NCI-H526 treated with DMSO at 0.1 percent for 48 hours (cell line): Measurements from ENCODE around the gene CYP19A1.
"Not testable (repeated sequence)": the region's sequence is repeated elsewhere in the genome, so short reads cannot be mapped to it uniquely, and the experiment has no call there.

Source experiments
- DNase-seq: peaks from one replicate; lab custom pipeline; 2025; lab: John Stamatoyannopoulos, UW

Gene CYP19A1

DNA sequence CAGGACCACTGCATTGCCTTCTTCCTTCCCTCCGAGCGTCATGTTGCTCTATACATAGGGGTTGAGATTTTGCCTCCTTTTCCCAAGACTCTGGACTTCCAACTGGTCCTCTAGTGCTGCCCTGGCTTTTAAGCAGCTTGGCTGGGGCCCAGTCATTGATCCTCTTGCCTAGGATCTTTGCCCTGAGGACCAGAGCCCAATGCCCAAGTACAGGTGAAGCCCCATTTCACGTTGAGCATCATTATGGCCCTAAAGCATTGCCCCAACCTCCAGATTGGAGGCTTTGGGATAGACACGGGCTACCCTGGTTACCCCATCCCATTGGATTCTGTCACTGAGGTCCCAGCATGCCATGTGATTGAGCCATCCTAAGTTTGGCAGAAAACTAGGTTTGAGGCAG, 47.7 kb downstream of the CYP19A1 start:
- DNase-seq: no peak

DNA sequence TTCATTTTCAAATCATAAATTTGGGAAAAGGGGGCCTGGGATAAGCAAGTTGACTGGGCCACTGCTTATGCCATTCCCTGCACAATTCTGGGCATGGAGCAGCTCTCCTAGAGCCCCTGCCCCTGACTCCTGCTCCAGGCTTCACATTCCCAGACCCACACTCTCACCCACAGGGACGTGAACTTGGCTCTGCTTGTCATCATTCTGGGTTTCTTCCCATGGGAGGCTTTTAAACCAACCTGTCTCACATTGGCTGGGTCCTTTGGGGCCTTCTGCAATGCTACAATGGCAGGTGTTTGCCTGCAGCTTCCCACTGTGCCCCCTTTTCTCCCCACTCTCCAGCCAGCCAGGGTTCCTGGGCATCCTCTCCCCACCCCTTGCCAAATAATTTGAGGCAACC, 49.1 kb downstream of the CYP19A1 start:
- DNase-seq: no peak

DNA sequence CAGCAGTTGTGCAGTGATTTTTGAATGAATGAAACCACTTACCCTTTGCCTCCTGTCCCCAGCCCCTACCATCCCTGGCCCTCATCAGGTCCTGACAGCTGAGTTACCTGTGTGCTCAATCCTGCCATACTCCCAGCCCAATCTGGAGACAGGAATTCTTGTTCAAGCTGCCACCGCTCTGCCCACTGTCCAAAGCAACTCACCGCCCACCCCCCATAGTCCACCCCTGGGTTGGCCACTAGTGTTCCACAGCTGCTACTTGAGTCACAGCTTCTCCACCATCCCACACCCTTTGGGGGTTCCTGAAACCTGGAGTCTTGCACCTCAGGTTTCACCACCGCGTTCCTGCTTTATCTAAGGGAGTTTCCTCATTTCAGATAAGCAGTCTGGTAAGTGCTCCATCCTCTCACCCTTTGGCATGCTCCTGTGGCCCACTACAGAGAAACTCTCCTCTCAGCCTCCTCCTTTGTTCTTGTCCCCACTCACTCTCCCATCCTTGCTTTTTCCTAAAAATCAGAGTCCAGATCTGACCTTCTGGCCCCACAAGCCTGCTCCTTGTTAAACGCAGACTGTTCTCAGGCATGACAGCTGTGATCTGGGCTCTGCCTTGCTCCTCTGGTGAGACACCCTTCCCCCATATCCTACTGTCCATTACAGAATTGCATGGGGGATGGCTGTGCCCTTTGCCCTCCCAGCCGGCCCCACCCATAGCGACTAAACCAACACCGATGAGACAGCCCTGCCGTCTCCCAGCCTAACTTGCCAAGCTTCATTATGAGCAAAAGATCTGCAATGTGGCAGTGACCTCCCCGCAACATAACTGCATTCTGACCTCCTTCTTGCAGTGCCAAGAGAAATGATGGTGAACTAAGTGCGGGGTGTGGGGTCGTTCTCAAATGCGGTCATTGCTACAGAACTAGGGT, 50.0 kb downstream of the CYP19A1 start:
- DNase-seq: no peak

DNA sequence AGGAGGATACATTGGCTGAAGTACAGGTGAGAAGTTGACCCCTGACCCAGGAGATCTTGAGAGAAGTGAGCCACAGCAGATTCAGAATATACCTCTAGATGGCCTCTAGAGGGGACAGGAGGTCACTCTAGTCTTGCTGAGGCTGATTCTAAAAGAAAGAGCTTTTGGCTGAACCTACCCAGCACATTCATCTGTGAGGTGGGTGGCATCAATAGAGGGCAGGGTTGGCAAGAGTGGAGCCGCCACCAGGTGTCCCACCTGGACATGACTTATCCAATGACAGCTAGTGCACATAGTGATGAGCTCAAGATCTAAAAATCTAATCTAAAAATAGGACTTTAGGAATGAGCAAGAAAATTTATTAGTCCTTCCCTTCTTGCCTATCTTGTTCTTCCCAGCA, 51.6 kb downstream of the CYP19A1 start:
- no peak for DNase-seq

DNA sequence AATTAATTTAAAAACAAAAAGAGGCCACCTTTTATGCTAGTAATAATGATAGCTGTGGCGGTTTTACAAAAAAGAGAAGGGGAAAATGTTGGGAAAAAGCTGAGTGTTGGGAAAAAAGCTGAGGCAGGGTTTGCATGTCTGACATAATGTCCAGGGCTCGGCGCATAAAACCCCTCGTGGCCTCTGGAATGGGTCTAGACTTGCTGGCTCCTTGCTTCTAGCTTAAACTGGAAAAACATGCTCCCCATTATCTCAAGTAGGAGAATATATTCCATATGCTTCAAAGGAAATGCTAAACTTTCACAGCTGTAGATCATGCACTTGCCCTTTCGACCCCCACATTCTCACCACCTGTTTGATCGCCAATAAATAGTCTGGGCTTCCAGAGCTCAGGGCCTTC, 53.0 kb downstream of the CYP19A1 start:
- DNase-seq: no peak

DNA sequence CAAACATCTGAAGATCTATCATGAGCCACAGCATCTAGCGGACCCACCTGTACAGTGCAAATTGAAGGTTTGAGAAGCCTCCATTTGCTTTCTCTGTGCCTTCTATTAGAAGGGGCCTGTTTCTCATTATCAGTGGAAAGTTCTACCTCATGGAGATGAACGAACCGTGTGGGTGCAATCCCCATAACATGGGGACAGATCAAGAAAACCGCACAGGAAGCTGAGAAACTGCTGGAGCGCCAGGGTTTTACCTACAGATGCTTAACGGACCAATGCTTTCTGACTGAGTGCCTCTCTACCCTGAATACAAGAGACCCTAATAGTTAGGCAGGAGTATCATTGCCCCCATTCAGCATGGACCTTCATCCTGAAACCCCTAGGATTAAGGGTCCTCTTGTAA, 53.5 kb downstream of the CYP19A1 start:
- no peak for DNase-seq

DNA sequence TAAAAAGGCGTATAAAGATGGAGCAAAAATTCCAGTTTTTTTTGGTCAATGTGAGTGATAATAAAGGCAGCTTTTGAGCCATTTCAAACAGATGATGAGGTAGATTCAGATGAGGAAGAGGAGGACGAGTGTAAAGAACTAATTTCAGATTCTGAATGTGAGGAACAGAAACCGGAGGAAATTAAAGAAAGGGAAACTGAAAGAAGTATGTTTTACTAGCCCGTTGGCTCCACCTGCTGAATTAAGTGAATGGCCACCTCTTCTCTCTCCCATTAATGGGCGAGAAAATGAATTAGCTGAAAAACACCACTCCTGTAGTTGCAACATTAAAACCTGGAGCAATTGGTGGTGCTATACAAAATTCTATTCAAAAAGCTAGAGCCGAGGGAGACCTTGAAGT, 55.4 kb downstream of the CYP19A1 start:
- DNase-seq: no peak

DNA sequence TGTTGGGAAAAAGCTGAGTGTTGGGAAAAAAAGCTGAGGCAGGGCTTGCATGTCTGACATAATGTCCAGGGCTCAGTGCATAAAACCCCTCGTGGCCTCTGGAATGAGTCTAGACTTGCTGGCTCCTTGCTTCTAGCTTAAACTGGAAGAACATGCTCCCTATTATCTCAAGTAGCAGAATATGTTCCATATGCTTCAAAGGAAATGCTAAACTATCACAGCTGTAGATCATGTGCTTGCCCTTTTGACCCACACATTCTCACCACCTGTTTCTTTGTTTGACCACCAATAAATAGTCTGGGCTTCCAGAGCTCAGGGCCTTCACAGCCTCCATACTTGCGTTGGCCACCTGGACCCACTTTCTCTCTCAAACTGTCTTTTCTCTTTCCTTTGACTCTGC, 56.2 kb downstream of the CYP19A1 start:
- DNase-seq: not testable (repeated sequence)

DNA sequence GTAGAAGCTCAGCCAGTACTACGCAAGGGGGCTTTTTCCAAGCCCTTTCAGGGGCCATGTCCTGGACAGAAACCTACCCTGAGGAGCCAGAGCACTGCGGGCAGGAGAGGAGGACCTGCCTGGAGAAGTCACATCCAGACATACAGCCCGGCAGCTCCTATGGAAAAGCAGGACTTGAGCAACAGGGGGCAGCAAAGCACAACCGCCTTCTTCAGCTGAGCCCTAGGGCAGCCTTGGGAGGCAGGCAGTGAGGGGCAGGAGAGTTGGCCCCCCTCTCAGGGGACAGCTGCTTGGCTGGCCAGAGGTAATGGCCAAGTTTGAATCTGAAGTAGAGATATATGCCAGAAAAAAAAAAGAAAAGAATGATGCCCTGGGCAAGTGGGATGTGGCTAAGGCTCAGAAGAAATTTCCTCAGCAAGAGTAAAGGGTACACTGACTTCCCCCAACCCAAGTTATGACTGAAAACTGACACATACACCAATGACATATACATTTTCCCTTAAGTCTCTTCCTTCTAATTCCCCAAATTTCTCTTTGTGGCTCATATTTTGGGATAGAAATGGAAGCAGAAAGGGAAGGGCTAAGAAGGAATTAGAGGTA, 56.9 kb downstream of the CYP19A1 start:
- DNase-seq: no peak

DNA sequence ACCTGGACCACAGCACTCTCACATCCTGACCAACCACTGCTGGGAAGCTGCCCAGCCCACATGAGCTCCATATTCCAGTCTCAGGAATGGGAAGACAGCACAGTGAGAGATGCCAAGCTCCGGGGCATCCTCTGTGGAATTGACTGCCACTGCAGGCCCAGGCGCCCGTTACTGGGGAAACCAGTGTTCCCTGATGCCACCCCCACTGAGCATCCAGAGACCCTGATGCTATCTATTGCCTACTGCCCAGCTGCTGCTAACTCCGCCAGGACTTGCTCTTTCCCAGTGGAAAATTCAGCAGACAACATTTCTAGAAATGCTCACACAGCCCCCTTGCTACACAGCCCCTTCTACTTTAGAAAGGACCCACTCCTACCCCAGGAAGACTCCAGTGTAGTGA, 57.6 kb downstream of the CYP19A1 start:
- no peak for DNase-seq

DNA sequence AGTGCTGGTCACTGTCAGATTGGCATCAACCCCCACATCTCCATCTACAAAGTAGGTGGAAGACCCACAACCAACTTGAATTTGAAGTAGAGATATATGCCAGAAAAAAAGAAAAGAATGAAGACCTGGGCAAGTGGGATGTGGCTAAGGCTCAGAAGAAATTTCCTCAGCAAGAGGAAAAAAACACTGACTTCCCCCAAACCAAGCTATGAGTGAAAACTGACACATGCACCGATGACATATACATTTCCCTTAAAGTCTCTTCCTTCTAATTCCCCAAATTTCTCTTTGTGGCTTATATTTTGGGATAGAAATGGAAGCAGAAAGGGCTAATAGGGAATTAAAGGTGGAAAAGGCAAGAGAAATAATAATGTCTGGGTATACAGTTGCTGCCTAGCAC, 59.0 kb downstream of the CYP19A1 start:
- DNase-seq: no peak

DNA sequence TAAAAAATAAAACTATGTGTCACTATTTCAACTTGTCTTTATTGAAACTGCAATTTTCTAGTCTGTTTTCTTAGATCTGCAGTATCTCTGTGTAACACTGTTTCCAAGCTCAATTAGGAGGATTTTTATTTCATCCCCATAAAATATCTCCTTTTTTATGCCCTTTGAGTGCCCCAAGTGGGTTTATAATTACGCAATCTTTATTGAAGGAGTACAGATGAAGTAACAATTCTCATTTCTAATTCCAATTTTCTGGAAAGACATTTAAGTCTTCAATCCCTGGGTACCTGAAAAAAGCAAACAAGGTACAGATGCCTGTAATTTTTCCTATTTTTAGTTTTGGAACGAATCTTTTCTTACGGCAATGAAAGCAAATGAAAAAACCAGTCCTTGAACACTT, 61.3 kb downstream of the CYP19A1 start:
- DNase-seq: no peak

DNA sequence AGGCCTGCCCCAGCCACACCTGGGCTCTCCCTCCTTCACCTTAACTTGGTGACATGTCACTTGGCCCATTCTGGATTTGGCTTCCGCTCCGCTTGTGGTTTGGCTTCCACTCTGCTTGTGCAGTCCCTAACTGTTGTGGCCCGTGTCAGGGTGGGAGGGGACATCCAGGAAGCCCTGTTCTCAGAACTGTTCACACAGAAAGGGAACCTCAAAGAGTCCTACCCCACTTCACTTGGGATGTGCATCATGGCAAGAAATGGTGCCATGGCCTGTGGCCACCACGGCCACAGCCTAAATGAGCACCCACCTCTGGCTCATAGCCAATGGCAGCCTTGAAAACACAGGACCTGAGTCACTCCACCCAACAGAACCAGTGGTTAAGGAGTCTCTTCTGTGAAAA, 63.4 kb downstream of the CYP19A1 start:
- DNase-seq: no peak

DNA sequence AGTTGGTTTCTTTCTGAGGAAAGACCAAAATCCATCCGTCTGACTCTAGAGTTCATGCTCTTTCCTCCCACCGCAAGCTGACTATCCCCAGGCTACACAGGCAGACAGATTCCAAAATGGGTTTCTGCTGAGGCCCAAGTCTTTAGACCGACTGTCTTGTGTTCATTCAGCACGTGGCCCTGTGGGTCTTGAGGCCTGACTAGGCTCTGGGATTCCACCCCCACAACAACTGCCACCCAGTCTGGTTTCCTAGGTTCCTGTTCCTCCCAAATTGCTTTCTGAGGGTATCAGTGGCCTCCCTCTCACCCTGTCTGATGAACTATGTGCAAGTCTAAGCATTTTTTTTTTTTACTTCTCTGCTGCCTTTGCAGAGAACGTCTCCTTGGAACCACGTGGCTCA, 67.7 kb downstream of the CYP19A1 start:
- DNase-seq: no peak

DNA sequence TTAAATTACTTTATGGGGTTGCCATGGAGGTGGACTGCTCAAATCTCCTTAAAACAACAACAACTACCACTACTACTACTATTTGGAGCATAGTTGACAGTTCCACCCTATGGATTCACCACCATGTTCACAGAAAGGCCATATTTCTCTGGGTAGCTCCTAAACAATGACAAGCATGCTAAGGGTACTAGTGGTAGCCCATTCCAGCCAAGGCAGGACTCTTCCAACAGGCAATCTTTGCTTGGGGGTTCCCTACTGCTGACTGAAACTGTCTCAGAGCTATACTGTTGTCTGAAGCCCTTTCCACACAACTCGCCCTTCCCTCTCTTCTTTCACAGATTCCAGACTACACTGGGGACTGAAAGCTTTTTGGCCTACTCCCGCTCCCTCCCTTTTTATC, 68.9 kb downstream of the CYP19A1 start:
- DNase-seq: no peak

DNA sequence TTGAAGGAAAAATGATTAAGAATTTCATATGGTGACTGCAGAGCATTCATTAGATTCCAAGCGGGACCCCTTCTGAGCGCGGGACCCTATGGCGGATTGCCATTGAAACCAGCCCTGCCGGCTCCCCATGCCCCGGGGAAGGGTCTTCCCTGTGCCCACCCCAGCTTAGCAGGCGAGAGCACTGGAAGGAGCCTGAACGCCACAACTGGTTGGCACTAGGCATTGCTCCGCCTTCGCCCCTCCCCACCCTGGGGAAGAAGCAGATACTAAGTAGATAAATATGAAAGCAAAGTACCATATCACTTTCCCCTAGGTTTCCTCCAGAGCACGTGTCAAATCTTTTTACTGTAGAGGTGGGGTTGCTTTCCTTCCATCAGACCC, 70.7 kb downstream of the CYP19A1 start:
- DNase-seq: no peak

DNA sequence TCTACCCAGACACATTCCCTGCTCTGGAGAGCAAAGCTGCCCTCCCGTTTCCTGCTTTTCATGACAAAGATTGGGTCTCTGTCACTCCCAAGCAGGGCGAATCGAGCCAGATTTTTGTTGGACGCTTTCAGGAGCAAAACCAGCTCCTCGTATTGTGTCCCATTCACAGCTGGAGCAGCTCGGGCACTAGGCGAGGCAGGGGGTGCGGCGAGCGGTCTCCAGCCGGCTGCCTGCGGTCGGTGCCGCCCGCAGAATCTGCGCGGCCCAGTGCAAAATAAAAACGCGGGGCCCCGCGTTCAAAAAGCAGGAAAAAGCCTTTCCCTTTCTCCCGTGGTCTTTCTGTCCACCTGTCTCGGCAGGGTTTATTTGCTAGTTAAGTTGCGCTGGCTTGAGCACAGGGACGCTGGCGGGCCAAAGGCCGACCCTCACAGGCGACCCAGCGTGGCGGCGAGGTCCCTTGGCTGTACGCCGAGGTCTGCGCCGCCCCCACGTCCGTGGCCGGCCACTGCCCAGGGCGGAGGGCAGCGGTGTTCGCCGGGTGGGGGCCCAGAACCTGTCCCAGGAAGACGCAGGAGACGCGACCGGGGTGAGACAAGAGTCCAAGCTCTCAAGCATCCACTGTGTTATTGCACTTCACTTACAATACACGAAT, 71.2 kb downstream of the CYP19A1 start:
- no peak for DNase-seq

DNA sequence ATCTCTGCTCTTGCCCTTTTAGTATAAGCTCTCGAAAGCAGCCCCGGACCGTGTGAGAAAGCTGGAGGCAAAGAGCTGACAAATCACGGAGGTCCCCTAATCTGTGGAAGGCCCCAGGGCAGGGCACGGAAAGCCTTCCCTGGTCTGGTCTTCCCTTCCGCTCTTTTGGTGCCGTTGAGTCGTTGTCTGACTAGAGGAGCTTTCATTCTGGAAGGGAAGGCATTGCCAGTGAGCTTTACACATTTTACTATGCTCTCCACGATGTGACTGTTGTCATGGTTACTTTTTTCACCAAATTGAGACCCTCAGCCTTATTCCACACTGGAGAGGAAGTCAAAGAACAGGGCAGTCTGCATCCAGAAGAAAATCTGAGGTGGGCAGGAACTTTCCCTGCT, 71.7 kb downstream of the CYP19A1 start:
- no peak for DNase-seq

DNA sequence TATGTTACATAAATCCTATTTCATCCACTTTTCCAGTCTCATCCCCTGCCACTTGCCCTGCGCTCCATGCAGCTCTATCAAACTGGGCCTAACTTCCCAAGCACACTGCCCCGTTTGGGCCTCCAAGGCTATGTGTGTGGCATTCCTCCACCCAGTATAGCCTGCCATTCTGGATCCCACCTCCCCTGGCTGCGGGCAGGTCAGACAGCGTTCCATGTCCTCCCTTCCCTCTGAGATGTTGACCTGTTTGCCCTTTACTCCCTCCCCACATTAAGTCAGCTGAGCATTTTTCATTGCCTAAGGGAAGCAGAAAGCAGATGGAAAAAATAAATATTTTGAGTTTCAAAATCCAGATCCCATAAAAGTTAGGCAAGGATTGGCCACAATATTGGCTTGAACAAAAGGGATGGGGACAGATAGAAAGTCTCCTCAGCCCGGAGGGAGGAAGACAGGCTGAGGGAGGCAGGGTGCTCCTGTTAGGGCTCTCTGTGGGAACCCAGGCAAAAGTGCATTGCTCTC, 73.3 kb downstream of the CYP19A1 start:
- no peak for DNase-seq

DNA sequence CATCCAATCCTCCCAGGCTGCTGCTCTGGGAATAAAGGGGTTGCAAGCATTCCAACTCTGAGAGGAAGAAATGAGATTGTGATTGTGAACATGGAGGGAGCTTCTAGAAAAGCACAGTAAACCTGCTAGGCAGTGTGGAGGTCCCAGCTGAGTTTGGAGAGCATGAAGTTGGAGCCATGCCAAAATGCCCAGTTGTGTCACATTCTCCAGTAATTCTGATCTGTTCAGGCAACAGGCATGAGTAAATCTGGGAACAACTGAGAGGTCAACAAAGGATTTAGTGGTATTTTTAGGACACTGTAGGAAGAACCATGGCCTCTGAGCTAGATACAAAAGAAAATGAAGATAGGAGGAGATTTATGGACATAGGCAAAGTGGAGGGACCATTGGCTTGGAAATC, 74.7 kb downstream of the CYP19A1 start:
- DNase-seq: no peak

DNA sequence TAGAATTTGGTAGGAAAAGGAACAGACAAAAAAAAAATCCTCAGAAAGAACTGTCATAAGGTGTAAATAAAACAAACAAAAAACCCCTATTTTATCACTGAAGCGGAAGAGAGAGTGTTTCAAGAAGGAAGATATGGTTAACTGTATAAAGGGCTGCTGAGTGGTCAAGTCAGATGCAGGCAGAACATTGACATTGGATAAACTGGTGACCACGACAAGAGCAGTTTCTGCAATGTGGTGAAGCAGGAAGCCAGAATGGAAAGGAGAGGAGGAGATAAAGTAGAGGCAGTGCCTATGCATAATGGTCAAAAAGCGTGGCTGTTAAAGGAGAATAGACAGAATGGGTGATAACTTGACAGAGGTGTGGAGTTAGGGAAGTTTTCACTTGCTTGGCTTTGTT, 75.3 kb downstream of the CYP19A1 start:
- no peak for DNase-seq

DNA sequence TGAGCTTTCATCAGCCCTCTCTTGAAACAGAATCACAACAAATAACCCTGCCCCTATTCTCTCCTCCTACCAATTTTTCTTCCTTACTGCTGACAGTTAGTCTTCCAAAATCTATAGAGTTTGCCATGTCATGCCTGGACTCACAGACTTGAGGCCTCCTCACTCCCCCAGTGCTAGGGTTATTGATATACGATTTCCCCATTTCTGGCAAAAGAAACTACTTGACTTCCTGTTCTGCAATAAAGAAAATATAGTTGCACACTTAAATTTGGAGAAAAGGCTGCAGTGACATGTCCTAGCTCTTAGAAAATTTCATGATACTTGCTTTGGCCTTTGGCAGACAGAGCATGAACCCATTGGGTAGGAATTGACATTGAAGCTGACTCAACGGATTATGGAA, 75.9 kb downstream of the CYP19A1 start:
- DNase-seq: no peak

DNA sequence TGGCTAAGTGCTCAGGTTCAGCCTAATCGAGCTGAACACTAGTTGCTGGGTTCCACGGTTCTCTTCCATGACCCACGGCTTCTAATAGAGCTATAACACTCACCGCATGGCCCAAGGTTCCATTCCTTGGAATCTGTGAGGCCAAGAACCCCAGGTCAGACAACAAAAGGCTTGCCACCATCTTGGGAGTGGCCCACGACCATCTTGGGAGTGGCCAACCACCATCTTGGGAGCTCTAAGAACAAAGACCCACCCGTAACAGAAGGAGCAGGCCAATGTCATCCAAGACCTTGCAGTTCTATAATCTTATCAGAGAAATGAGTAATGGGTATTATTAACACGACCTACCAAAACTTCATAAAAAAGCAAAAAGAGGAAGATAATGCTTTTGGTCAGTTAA, 77.3 kb downstream of the CYP19A1 start:
- DNase-seq: not testable (repeated sequence)
